Activated T-helper 1 cell treated with anti-CD3 and anti-CD28 coated beads, Interleukin-12 subunit alpha, Interleukin-12 subunit beta, Interleukin-2, Interleukin-4 antibody, amounts not matched to agents 30 ng/mL and 10 ng/mL and 1 ng/mL, durations not matched to agents 14 hours and 24 hours and 36 hours (primary cell): ENCODE results near the gene MX1. TPM values are rescaled to one million over a fixed set of nuclear protein-coding genes. Genes with fewer than 3 reads are reported as not detected.

Source experiments
- DNase-seq: peaks from one replicate; pipeline ENCODE4 v3.0.0; 2021; ENCODE audit warnings: low spot score
- H3K27ac Mint-ChIP-seq: one replicate; pipeline ENCODE4 v1.8.0; 2021; ENCODE audit warnings: mild to moderate bottlenecking, mixed read lengths
- H3K27me3 Mint-ChIP-seq: one replicate; pipeline ENCODE4 v1.8.0; 2022; ENCODE audit warnings: mild to moderate bottlenecking, moderate library complexity, mixed read lengths; ENCODE audit not compliant: insufficient read depth
- H3K36me3 Mint-ChIP-seq: one replicate; pipeline ENCODE4 v1.8.0; 2021; ENCODE audit warnings: low read depth, mixed read lengths
- H3K4me1 Mint-ChIP-seq: one replicate; pipeline ENCODE4 v1.8.0; 2021; ENCODE audit warnings: low read depth, mixed read lengths
- H3K4me3 Mint-ChIP-seq: one replicate; pipeline ENCODE4 v1.8.0; 2021; ENCODE audit warnings: mild to moderate bottlenecking, moderate library complexity, mixed read lengths
- H3K9me3 Mint-ChIP-seq: one replicate; pipeline ENCODE4 v1.8.0; 2021; ENCODE audit warnings: mixed read lengths
- intact Hi-C: fragments of 100-400 bp; cut with micrococcal nuclease; formaldehyde crosslinking; loops from one replicate; pipeline ENCODE4 v1.15.1; 2024
- total RNA-seq: library from RNA; stranded (reverse); gene quantifications from 2 replicates; pipeline ENCODE4 v1.2.3, GENCODE V29; 2022

MX1 gene
- total RNA-seq, 1 donor from 2014 or later, result 92.8 TPM

DNA sequence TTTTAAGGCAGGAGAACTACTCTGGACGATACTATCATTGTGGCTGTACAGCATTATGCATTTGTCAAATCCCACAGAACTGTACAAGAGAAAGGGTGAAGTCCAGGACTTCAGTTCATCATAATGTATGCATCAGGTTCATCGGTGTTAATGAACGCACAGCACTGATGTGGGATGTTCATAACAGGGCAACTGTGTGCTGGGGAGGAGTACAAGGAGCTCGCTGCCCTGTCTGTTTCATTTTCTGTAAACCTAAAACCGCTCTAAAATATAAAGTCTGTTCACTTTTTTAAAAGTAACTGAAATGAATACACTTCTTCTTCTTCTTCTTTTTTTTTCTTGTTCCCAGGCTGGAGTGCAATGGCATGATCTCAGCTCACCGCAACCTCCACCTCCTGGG is 56.9 kb downstream of the MX1 start:
- no peaks in the 10 kb centered on the region for H3K9me3 Mint-ChIP-seq
- no peak for DNase-seq
- H3K4me3 Mint-ChIP-seq, result no peak overlapping the region
- no peaks in the 10 kb centered on the region for H3K4me1 Mint-ChIP-seq
- intact Hi-C loops, result no loop called here
- peaks cover 4% of the 10 kb centered on the region for H3K27me3 Mint-ChIP-seq
- H3K27ac Mint-ChIP-seq, result no peak overlapping the region
- H3K36me3 Mint-ChIP-seq, result no peaks in the 10 kb centered on the region

DNA sequence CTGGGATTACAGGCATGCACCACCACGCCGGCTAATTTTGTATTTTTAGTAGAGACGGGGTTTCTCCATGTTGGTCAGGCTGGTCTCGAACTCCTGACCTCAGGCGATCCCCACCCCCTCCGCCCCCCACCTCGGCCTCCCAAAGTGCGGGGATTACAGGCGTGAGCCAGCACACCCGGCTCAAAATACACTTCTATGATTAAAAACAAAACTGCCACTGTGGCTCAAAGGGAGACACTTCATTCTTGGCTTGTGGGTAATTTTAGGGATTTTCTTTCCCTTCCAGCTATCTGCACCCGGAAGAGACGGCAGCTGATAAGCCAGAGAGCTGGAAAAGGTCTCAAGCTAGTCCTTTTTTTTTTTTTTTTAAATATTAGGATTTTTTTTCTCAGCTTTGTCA is 57.4 kb downstream of the MX1 start:
- H3K27ac Mint-ChIP-seq, result no peak overlapping the region
- DNase-seq, result no peak
- intact Hi-C loops, result no loop called here
- no peaks in the 10 kb centered on the region for H3K9me3 Mint-ChIP-seq
- H3K27me3 Mint-ChIP-seq, result peaks cover 4% of the 10 kb centered on the region
- H3K4me1 Mint-ChIP-seq, result no peaks in the 10 kb centered on the region
- H3K36me3 Mint-ChIP-seq, result no peaks in the 10 kb centered on the region
- H3K4me3 Mint-ChIP-seq, result no peak overlapping the region

DNA sequence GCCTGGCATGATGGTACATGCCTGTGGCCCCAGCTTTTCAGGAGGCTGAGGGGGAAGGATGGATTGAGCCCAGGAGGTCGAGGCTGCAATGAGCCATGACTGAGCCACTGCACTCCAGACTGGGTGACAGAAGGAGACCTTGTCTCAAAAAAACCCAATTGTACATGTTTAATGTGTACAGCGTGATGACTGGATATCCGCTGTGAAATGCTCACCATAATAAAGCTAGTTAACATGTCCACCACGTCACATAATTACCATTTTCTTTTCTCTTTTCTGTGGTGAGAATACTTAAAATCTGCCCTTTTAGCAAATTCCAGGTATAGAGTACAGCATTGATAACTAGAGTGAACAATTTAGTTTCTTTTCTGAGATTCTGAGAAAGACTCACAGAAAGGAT is 57.9 kb downstream of the MX1 start:
- Mint-ChIP-seq H3K4me1 (no peaks in the 10 kb centered on the region), H3K4me3 (no peak overlapping the region), H3K27ac (no peak overlapping the region), H3K36me3 (no peaks in the 10 kb centered on the region), H3K27me3 (peaks cover 4% of the 10 kb centered on the region), H3K9me3 (no peaks in the 10 kb centered on the region)
- intact Hi-C loops, result no loop called here
- DNase-seq, result no peak

DNA sequence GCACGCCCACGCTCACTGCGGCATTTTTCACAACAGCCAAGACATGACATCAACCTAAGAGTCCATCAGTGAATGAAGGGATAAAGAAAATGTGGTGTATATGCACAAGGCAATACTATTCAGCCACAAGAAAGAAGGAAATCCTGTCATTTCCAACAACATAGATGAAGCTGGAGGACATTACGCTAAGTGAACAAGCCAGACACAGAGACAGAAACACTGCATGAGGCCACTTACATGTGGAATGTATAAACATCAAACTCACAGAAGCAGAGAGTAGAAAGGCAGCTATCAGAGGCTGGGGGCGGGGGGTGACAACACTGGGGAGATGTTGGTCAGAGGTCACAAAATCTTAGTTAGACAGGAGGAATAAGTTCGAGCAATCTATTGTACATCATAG is 61.0 kb downstream of the MX1 start:
- no peak overlapping the region for H3K27ac Mint-ChIP-seq
- DNase-seq, result no peak
- no peak overlapping the region for H3K4me3 Mint-ChIP-seq
- intact Hi-C loops, result no loop called here
- H3K27me3 Mint-ChIP-seq, result peaks cover 4% of the 10 kb centered on the region
- no peaks in the 10 kb centered on the region for H3K4me1 Mint-ChIP-seq
- H3K36me3 Mint-ChIP-seq, result no peaks in the 10 kb centered on the region
- no peaks in the 10 kb centered on the region for H3K9me3 Mint-ChIP-seq

DNA sequence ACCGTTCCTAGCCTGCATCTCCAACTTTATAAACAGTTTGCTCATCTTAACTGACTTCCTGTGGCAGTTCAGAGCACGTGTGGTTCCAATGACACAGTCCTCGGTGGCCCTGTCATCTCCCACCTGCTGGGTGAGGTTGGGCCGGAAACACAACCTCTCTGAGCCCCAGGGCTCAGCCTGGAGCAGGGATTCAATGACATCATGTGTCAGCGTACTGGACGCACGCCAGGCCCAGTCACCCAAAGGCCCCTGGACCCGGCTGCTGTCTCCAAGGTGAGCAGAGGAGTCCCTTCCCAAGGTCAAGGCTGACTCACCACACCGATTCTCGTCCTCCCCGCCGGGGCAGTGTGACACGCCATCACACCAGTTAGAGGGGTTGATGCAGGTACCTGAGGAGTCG is 62.0 kb downstream of the MX1 start:
- Mint-ChIP-seq H3K4me3 (no peak overlapping the region), H3K36me3 (no peaks in the 10 kb centered on the region), H3K9me3 (no peaks in the 10 kb centered on the region), H3K4me1 (no peaks in the 10 kb centered on the region), H3K27ac (no peak overlapping the region), H3K27me3 (peaks cover 1% of the 10 kb centered on the region)
- intact Hi-C loops, result no loop called here
- DNase-seq, result no peak

DNA sequence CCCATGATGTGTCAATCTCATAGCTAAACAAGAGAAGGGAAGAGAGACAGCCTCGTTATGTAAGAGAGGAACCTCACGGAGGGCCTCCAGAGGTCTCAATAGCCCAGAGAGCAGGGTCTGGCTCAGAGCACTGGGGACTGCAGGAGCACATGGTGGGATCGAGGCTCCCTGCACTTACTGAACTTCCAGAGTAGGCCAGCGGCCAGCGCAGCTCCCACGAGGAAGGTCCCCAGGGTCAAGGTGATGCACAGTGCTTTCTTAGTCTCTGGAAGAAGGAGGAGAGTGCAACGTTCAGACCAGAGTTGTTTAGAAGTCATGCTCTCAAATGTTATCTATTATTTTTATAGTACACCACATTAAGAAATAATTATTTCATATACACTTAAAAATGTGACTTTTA is 63.3 kb downstream of the MX1 start:
- Mint-ChIP-seq H3K27me3 (peaks cover 1% of the 10 kb centered on the region), H3K4me1 (no peaks in the 10 kb centered on the region), H3K4me3 (no peak overlapping the region), H3K27ac (no peak overlapping the region), H3K36me3 (no peaks in the 10 kb centered on the region), H3K9me3 (no peaks in the 10 kb centered on the region)
- intact Hi-C loops, result no loop called here
- DNase-seq, result no peak

DNA sequence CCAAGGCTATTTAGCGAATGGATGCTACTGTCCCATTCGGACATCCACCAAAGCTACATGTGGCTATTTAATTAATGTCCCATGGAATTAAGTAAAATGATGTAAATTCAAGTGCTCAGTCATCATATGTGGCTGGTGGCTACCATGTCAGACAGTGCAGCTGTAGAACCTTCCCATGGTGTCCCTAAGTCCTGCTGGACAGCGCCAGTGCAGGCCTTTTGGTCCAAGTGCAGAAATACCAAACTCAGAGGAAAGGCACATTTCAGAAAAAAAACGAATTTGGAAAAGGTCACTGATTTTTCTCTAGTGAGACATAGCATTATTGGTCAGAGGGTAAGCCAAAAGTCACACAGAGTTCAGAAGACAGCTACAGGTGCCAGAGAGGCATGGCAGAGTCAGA is 64.3 kb downstream of the MX1 start:
- peaks cover 1% of the 10 kb centered on the region for H3K27me3 Mint-ChIP-seq
- no peaks in the 10 kb centered on the region for H3K4me1 Mint-ChIP-seq
- H3K9me3 Mint-ChIP-seq, result no peaks in the 10 kb centered on the region
- no peaks in the 10 kb centered on the region for H3K36me3 Mint-ChIP-seq
- no peak for DNase-seq
- H3K27ac Mint-ChIP-seq, result no peak overlapping the region
- H3K4me3 Mint-ChIP-seq, result no peak overlapping the region
- intact Hi-C loops, result no loop called here

DNA sequence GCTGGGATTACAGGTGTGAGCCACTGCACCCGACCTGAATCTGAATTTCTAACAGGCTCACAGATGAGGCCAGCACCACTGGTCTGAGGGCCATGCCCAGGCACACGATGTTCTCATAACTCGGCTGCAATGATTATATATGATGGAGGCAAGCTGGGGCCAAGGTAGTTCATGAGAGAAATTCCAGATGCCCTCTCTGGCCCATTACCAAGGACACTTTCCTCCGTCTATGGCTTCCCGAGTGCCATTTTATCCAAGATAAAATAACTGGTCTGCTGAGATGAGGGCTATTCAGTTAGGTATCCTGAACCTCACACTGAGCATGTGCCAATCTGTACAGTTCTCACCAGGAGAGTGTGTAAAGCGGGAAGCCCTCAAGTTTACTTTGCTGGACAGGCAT is 65.4 kb downstream of the MX1 start:
- Mint-ChIP-seq H3K4me3 (no peak overlapping the region), H3K27ac (no peak overlapping the region), H3K36me3 (no peaks in the 10 kb centered on the region), H3K9me3 (no peaks in the 10 kb centered on the region), H3K27me3 (peaks cover 1% of the 10 kb centered on the region), H3K4me1 (no peaks in the 10 kb centered on the region)
- no peak for DNase-seq
- intact Hi-C loops, result no loop called here

DNA sequence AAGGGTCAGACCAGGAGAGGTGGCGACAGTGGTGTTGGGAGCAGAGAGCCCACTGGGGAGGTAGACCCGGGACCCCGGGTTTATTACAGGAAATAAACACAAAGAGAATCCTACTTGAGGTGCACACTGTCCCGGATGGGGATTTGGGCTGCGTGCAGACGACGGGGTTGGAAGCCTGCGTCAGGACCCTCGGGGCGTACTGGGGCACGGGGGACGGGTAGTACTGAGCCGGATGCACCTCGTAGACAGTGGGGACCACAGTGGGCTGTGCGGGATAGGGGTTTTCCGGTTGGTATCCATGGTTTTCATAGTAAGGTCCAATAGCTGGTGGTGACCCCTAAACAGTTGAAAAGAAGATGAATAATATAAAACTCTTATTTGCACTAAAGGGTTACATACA is 68.2 kb downstream of the MX1 start:
- Mint-ChIP-seq H3K27me3 (peaks cover 6% of the 10 kb centered on the region), H3K9me3 (no peaks in the 10 kb centered on the region), H3K4me1 (no peaks in the 10 kb centered on the region), H3K36me3 (no peaks in the 10 kb centered on the region), H3K27ac (no peak overlapping the region), H3K4me3 (no peak overlapping the region)
- no peak for DNase-seq
- intact Hi-C loops, result no loop called here

DNA sequence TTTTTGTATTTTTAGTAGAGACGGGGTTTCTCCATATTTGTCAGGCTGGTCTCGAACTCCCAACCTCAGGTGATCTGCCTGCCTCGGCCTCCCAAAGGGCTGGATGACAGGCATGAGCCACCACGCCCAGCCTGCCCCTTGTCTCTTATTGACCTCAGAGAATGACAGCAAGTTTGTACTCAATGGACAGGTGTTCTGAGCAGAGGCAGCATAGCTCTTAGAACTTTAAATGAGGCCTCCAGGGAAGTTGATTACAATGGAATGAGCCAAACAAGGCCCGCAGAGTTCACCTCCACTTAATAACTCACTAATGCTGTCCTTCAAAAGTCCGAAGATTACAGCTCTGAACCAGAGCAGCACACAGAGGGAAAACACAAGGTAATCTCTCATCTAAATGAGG is 71.0 kb downstream of the MX1 start:
- intact Hi-C loops, result no loop called here
- H3K27me3 Mint-ChIP-seq, result peaks cover 10% of the 10 kb centered on the region
- DNase-seq, result no peak

DNA sequence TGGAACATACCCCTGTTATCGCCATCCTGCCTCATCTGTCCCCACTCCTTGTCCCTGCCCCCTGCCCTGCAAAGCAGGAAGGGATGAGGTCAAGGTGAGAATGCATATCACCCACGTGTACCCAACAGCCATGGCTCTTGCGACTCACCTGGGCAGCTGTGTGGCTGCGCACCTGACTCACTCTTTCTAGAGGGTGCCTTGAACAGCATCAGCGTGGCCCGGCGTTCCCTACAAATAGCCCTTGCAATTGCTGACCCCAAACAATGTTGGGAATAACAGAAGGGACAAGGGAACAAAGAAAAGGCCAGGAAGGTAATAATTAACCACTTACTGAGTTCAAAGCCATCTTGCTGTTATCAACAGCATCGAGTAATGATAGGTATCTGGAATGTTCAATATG is 71.7 kb downstream of the MX1 start:
- Mint-ChIP-seq H3K36me3 (no peaks in the 10 kb centered on the region), H3K27ac (no peak overlapping the region), H3K4me1 (no peaks in the 10 kb centered on the region), H3K4me3 (no peak overlapping the region), H3K27me3 (peaks cover 14% of the 10 kb centered on the region), H3K9me3 (no peaks in the 10 kb centered on the region)
- intact Hi-C loops, result no loop called here
- no peak for DNase-seq

More for the DNA sequence above, 71.0 kb downstream of the MX1 start:
- Mint-ChIP-seq H3K36me3 (no peaks in the 10 kb centered on the region), H3K4me1 (no peaks in the 10 kb centered on the region), H3K27ac (no peak overlapping the region), H3K4me3 (no peak overlapping the region), H3K9me3 (no peaks in the 10 kb centered on the region)

DNA sequence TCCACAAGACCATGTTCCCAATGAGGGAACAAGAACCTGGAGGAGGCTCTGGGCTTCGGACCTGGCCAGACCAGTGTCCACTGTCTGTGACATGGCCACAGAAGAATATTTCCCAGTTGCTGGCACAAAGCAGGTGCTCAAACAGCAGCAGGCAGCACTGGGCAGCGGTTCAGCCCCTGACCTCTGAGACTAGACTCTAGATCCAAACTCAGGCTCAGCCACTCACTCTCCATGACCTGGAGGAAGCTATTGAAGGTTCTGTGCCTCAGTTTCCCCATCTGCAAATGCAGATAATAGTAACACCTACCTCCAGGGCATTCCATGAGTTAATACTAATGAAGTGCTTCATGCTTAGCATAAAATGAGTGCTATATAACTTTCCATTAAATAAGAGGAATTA is 73.9 kb downstream of the MX1 start:
- DNase-seq, result no peak
- intact Hi-C loops, result no loop called here
- H3K9me3 Mint-ChIP-seq, result no peaks in the 10 kb centered on the region
- no peaks in the 10 kb centered on the region for H3K36me3 Mint-ChIP-seq
- H3K27me3 Mint-ChIP-seq, result peaks cover 18% of the 10 kb centered on the region
- H3K4me3 Mint-ChIP-seq, result no peak overlapping the region
- no peak overlapping the region for H3K27ac Mint-ChIP-seq
- H3K4me1 Mint-ChIP-seq, result no peaks in the 10 kb centered on the region

DNA sequence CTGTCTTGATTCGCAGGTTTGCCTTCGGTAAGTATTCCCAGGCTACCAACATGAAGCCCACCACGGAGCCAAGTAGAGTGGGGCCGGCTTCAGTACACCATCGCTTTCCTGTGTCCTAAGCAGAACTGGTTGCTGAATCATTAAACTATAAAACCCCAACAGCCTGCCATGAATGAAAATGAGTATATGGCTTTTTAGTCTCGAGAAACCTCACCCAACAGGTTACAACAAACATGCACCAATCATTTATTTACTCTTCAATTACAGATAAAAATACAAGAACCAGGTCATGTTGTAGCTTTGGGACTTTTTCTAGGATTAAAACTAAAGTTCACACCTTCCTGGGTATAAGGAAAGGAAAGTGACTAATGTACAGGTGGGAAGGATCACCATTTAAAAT is 74.3 kb downstream of the MX1 start:
- Mint-ChIP-seq H3K36me3 (no peaks in the 10 kb centered on the region), H3K9me3 (no peaks in the 10 kb centered on the region), H3K27ac (no peak overlapping the region), H3K4me3 (no peak overlapping the region), H3K27me3 (peaks cover 19% of the 10 kb centered on the region), H3K4me1 (no peaks in the 10 kb centered on the region)
- intact Hi-C loops, result no loop called here
- DNase-seq, result no peak

DNA sequence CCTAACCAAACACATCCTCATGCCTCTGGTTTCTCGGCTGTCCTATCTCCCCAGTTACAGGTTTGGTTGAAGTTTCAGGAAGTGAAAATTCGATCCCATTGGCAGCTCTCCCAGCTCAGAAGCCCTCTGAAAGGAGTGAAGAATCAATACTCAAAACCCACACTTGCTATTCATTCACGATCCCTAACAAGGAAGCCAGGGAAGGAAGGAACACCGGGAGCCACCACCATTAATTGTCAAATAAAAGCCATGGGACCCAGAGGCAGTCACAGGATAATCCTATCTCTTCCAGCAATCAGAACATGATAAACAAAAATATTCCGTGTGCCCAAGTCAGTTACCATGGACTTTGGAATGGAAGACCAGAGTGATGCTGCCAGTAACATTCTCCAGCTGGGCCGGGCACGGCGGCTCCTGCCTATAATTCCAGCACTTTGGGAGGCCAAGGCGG is 74.9 kb downstream of the MX1 start:
- Mint-ChIP-seq H3K27ac (no peak overlapping the region), H3K4me1 (no peaks in the 10 kb centered on the region), H3K27me3 (peaks cover 23% of the 10 kb centered on the region), H3K36me3 (no peaks in the 10 kb centered on the region), H3K4me3 (no peak overlapping the region), H3K9me3 (no peaks in the 10 kb centered on the region)
- intact Hi-C loops, result no loop called here
- DNase-seq, result no peak
